MM.1S (cell line): ENCODE measurements around the gene CD209.

Experiments
- DNase-seq: peaks from one replicate; pipeline ENCODE4 v3.0.0-alpha.2; 2015
- H2AFZ ChIP-seq: fragments of 300-600 bp; sonication (generic); 2 replicates; pipeline ENCODE4 v1.6.0; 2016; ENCODE audit warnings: antibody characterized with exemption, low read length
- H3F3A ChIP-seq: fragments of 300-600 bp; sonication (generic); 2 replicates; pipeline ENCODE4 v1.6.1; 2016; ENCODE audit warnings: mild to moderate bottlenecking, antibody characterized with exemption, low read length, moderate library complexity, mixed read lengths; ENCODE audit not compliant: insufficient read depth
- H3K27ac ChIP-seq: fragments of 300-600 bp; sonication (generic); 2 replicates; pipeline ENCODE4 v1.5.1; 2016; ENCODE audit warnings: mild to moderate bottlenecking, low read length
- H3K27me3 ChIP-seq: fragments of 300-600 bp; sonication (generic); replicated peaks from 2 replicates; pipeline ENCODE4 v1.6.0; 2016; ENCODE audit warnings: low read length; ENCODE audit not compliant: insufficient read depth
- H3K36me3 ChIP-seq: fragments of 300-600 bp; sonication (generic); replicated peaks from 2 replicates; pipeline ENCODE4 v1.6.1; 2016; ENCODE audit warnings: mild to moderate bottlenecking, low read length, mixed read lengths; ENCODE audit not compliant: insufficient read depth
- H3K4me1 ChIP-seq: fragments of 300-600 bp; sonication (generic); 2 replicates; pipeline ENCODE4 v1.6.1; 2016; ENCODE audit warnings: low read length, mixed read lengths
- H3K4me2 ChIP-seq: fragments of 300-600 bp; sonication (generic); 2 replicates; pipeline ENCODE4 v1.6.0; 2016; ENCODE audit warnings: low read depth, low read length
- H3K4me3 ChIP-seq: fragments of 300-600 bp; sonication (generic); 2 replicates; pipeline ENCODE4 v1.5.1; 2016; ENCODE audit warnings: low read length, mixed read lengths
- H3K79me2 ChIP-seq: fragments of 300-600 bp; sonication (generic); 2 replicates; pipeline ENCODE4 v1.6.1; 2016; ENCODE audit warnings: mixed run types, low read length, mixed read lengths
- H3K9ac ChIP-seq: fragments of 300-600 bp; sonication (generic); 2 replicates; pipeline ENCODE4 v1.6.1; 2016; ENCODE audit warnings: low read length, mixed read lengths
- H3K9me2 ChIP-seq: fragments of 300-600 bp; sonication (generic); replicated peaks from 2 replicates; pipeline ENCODE4 v1.6.1; 2016; ENCODE audit warnings: mild to moderate bottlenecking, low read length, mixed read lengths; ENCODE audit not compliant: insufficient read depth
- H3K9me3 ChIP-seq: fragments of 300-600 bp; sonication (generic); replicated peaks from 2 replicates; pipeline ENCODE4 v1.6.1; 2016; ENCODE audit warnings: mild to moderate bottlenecking, low read length, mixed read lengths; ENCODE audit not compliant: insufficient read depth
- H4K20me1 ChIP-seq: fragments of 300-600 bp; sonication (generic); 2 replicates; pipeline ENCODE4 v1.6.1; 2016; ENCODE audit warnings: mild to moderate bottlenecking, low read length, moderate library complexity, mixed read lengths; ENCODE audit not compliant: insufficient read depth
- EZH2 ChIP-seq: fragments of 300-600 bp; sonication (generic); optimal IDR thresholded peaks from 2 replicates; pipeline ENCODE3; 2017; ENCODE audit warnings: low read depth, mild to moderate bottlenecking, antibody characterized with exemption, low read length, mixed read lengths
- EZH2phosphoT487 ChIP-seq: fragments of 300-600 bp; sonication (generic); IDR thresholded peaks from 2 replicates; pipeline ENCODE4 v1.6.1; 2018; ENCODE audit warnings: antibody characterized with exemption, low read length
- TF ChIP-seq, protein P1 (sequence below): fragments of 300-600 bp; sonication (generic); IDR thresholded peaks from 2 replicates; pipeline ENCODE4 v1.5.1; 2016; ENCODE audit warnings: antibody characterized with exemption, low read length, mixed read lengths

CD209 gene

DNA sequence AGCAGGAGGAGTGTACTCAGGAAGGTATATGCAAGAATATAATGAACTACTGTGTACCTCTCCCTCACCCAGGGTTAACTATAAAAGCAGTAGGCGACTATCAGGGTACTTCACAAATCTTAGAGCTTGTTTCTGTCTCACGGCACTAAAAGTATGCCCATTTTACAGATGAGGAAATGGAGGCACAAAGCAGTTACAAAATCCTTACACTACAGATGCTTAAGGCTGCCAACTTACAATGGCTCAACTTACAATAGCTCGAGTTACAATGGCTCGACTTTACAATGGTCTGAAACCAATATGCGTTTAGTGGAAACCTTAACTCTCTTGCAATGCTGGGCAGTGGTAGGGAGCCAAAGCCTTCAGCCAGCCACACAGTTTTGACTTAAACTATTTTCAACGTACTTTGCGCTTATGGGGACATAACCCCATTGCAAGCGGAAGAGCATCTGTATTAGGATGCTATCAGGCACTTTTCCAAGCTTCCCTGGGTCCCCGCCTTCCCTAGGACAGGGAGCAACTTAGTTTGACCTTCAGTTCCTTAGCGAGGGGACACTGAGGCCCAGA, 49.5 kb downstream of the CD209 start:
- H3K4me3 ChIP-seq: no peak overlapping the region
- no peaks in the 10 kb centered on the region for H3K36me3 ChIP-seq
- H3K27me3 ChIP-seq: peaks cover 88% of the 10 kb centered on the region
- no peaks in the 10 kb centered on the region for H3K9me2 ChIP-seq
- no peaks in the 10 kb centered on the region for H4K20me1 ChIP-seq
- H3K9me3 ChIP-seq: no peaks in the 10 kb centered on the region
- H3K27ac ChIP-seq: no peak overlapping the region
- H3K79me2 ChIP-seq: no peaks in the 10 kb centered on the region
- no peaks in the 10 kb centered on the region for H3K4me1 ChIP-seq
- H3K4me2 ChIP-seq: no peak overlapping the region
- DNase-seq: no peak
- no peak overlapping the region for H2AFZ ChIP-seq
- no peaks in the 10 kb centered on the region for H3F3A ChIP-seq
- TF ChIP-seq EZH2phosphoT487 (no peak), EZH2 (no peak)
- TF ChIP-seq, protein P1, sequence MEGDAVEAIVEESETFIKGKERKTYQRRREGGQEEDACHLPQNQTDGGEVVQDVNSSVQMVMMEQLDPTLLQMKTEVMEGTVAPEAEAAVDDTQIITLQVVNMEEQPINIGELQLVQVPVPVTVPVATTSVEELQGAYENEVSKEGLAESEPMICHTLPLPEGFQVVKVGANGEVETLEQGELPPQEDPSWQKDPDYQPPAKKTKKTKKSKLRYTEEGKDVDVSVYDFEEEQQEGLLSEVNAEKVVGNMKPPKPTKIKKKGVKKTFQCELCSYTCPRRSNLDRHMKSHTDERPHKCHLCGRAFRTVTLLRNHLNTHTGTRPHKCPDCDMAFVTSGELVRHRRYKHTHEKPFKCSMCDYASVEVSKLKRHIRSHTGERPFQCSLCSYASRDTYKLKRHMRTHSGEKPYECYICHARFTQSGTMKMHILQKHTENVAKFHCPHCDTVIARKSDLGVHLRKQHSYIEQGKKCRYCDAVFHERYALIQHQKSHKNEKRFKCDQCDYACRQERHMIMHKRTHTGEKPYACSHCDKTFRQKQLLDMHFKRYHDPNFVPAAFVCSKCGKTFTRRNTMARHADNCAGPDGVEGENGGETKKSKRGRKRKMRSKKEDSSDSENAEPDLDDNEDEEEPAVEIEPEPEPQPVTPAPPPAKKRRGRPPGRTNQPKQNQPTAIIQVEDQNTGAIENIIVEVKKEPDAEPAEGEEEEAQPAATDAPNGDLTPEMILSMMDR: no peak
- H3K9ac ChIP-seq: no peak overlapping the region

DNA sequence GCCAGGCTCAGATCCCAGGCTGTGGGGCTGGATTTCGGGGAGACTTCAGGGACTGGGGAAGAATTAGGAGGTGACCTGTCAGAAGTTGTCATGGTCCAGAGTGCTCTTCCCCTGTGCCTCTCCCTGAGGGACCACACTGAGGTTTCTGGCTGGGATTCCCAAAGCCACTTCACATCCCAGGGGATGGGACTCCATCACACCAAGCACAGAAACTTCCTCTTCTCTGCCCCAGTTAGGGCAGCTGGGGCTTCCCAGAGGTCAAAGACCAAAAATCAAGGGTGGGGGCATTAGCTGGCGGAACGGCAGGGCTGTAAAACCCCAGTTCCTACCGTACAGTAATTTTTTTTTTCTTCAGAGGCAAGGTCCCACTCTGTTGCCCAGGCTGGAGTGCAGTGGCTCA, 52.8 kb downstream of the CD209 start:
- H3F3A ChIP-seq: no peaks in the 10 kb centered on the region
- DNase-seq: no peak
- no peaks in the 10 kb centered on the region for H3K36me3 ChIP-seq
- no peaks in the 10 kb centered on the region for H3K79me2 ChIP-seq
- H3K4me3 ChIP-seq: no peak overlapping the region
- no peak overlapping the region for H3K27ac ChIP-seq
- peaks cover 91% of the 10 kb centered on the region for H3K27me3 ChIP-seq
- H3K9ac ChIP-seq: no peak overlapping the region
- no peak overlapping the region for H2AFZ ChIP-seq
- H3K9me2 ChIP-seq: no peaks in the 10 kb centered on the region
- TF ChIP-seq EZH2phosphoT487 (no peak), EZH2 (no peak)
- TF ChIP-seq, protein P1: no peak
- H4K20me1 ChIP-seq: no peaks in the 10 kb centered on the region
- H3K4me2 ChIP-seq: no peak overlapping the region
- no peaks in the 10 kb centered on the region for H3K9me3 ChIP-seq
- no peaks in the 10 kb centered on the region for H3K4me1 ChIP-seq

DNA sequence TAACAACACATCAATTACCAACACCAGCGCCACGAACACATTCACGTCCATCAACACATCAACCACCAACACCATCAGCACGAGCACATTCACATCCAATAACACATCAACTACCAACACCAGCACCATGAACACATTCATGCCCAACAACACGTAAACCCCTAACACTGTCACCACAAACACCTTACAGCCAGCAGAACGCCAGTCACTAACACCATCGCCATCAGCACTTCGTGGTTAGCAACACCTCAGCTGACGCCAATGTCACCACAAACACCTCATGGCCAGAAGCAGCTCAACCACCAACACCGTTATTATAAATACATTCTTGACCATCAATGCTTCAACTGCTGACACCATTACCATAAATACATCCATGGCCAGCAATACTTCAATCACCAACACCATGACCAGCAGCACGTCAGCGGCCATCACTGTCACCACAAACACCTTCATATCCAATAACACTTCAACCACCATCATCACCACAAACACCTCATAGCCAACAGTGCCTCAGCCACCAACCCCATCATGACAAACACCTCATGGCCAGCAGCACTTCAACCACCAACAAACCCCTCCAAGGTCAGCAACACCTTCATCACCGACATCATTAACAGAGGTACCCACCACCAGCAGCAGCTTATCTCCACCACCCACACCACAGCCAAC, 54.8 kb downstream of the CD209 start:
- Histone ChIP-seq H3K36me3 (no peaks in the 10 kb centered on the region), H3K9ac (no peak overlapping the region), H3K9me3 (no peaks in the 10 kb centered on the region), H3K4me3 (no peak overlapping the region), H2AFZ (no peak overlapping the region), H3F3A (no peaks in the 10 kb centered on the region), H3K27me3 (peaks cover 83% of the 10 kb centered on the region), H4K20me1 (no peaks in the 10 kb centered on the region), H3K9me2 (no peaks in the 10 kb centered on the region), H3K4me2 (no peak overlapping the region), H3K4me1 (no peaks in the 10 kb centered on the region), H3K79me2 (no peaks in the 10 kb centered on the region), H3K27ac (no peak overlapping the region)
- DNase-seq: no peak
- no peak for TF ChIP-seq EZH2
- TF ChIP-seq EZH2phosphoT487: no peak
- TF ChIP-seq, protein P1: no peak
